NCI-H2196 (cell line): Measurements from ENCODE around the gene HECTD3.
A peak's percentile ranks its signal among the peaks of the same experiment; 100 is the strongest.
"Not testable (repeated sequence)": the region's sequence is repeated elsewhere in the genome, so short reads cannot be mapped to it uniquely, and the experiment has no call there.

ENCODE experiments used
- DNase-seq: peaks from one replicate; lab custom pipeline; 2025; ENCODE audit not compliant: unreplicated experiment; lab: John Stamatoyannopoulos, UW

The HECTD3 gene

GRCh38 chr1:45014321-45015028, 3.4 kb upstream of the HECTD3 start:
- peak; percentile 69 for DNase-seq

GRCh38 chr1:45013551-45014209, 2.6 kb upstream of the HECTD3 start:
- DNase-seq: no peak

GRCh38 chr1:45012639-45013278, 1.6 kb upstream of the HECTD3 start:
- peak; percentile 72 for DNase-seq

- DNase-seq: peak; percentile 96
These were observed 914 bp upstream of the HECTD3 start, which contains the start of gene UROD for GRCh38 chr1:45011837-45012638. Gene UROD, plus strand, starts transcription at chr1:45012254. Its CDS starts 12 bp downstream, at chr1:45012266.

GRCh38 chr1:45009956-45010854, 919 bp downstream of the HECTD3 start:
- DNase-seq: peak; percentile 19

GRCh38 chr1:45009296-45009865, 1.7 kb downstream of the HECTD3 start:
- DNase-seq: no peak

- no peak for DNase-seq
These were observed 2.6 kb downstream of the HECTD3 start for GRCh38 chr1:45008516-45008915.

- DNase-seq: no peak
These were observed 3.0 kb downstream of the HECTD3 start for GRCh38 chr1:45008076-45008475.

GRCh38 chr1:45007311-45007710, 3.8 kb downstream of the HECTD3 start:
- DNase-seq: no peak

GRCh38 chr1:45005761-45006160, 5.4 kb downstream of the HECTD3 start:
- no peak for DNase-seq

GRCh38 chr1:45004281-45004920, 6.7 kb downstream of the HECTD3 start:
- DNase-seq: no peak

- no peak for DNase-seq
These were observed 7.4 kb downstream of the HECTD3 start for GRCh38 chr1:45003741-45004140.

- DNase-seq: no peak
These were observed 8.2 kb downstream of the HECTD3 start for GRCh38 chr1:45002650-45003645.

- not testable (repeated sequence) for DNase-seq
These were observed 9.5 kb downstream of the HECTD3 start for GRCh38 chr1:45001576-45001975.

GRCh38 chr1:45001011-45001481, 10.1 kb downstream of the HECTD3 start:
- no peak for DNase-seq

- DNase-seq: no peak
These were observed 11.9 kb downstream of the HECTD3 start for GRCh38 chr1:44999232-44999631.

GRCh38 chr1:44995467-44996238, 15.5 kb downstream of the HECTD3 start:
- DNase-seq: no peak
